ENCODE data around the gene ARL4D.
A peak's percentile ranks its signal among the peaks of the same experiment; 100 is the strongest.

ARL4D gene, protein sequence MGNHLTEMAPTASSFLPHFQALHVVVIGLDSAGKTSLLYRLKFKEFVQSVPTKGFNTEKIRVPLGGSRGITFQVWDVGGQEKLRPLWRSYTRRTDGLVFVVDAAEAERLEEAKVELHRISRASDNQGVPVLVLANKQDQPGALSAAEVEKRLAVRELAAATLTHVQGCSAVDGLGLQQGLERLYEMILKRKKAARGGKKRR

DNA sequence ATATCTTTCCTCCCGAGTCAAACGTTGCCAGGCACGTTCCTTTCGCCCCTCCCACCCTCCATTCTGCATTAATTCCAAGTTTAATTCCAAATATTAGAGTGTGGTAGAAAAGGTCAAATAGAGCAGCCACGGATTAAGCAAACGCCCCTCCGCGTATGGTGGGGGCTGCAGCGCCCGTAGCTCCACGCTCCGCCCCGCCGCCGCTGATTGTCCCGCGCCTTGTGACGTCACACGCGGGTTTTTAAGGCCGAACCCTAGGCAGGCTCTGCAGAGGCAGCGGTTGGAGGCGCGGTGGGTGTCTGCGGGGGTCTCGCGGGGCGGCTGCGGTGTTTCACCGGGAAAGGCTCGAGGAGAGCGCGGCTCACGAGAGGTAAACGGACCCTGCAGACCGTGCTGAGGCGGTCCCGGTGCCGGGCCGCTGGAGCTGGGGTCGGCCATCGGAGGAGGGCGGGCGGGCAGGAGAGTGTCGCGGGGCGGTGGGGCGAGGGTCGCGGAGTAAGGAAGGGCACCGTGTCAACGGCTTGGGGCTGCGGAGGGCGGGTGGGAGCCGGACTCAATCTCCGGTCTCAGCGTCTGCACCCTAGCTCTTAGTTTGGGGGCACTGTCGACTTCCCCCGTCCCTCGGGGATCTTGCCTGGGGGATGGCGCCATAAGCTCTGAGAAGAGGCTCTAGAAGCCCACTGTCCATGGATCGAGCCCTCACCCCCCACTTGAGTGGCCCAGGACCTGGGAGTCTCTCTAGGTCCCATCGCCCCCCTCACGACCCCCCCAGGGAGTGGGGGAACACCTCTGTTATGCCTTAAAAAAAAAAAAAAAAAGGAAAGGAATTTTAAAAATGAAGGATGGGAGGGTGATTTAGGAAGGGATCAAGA, at the start of gene ARL4D:
Gene ARL4D (plus strand): TSS at position 270 of the 872 bp plus-strand sequence. CDS start 740 bp downstream, outside the sequence.
- H3K4me3 ChIP-seq (ENCODE audit: low read length), result peak within 1 kb of the TSS; percentile 77
- DNase-seq (ENCODE audit: low read depth), result peak; percentile 46
- TF ChIP-seq, protein P1, sequence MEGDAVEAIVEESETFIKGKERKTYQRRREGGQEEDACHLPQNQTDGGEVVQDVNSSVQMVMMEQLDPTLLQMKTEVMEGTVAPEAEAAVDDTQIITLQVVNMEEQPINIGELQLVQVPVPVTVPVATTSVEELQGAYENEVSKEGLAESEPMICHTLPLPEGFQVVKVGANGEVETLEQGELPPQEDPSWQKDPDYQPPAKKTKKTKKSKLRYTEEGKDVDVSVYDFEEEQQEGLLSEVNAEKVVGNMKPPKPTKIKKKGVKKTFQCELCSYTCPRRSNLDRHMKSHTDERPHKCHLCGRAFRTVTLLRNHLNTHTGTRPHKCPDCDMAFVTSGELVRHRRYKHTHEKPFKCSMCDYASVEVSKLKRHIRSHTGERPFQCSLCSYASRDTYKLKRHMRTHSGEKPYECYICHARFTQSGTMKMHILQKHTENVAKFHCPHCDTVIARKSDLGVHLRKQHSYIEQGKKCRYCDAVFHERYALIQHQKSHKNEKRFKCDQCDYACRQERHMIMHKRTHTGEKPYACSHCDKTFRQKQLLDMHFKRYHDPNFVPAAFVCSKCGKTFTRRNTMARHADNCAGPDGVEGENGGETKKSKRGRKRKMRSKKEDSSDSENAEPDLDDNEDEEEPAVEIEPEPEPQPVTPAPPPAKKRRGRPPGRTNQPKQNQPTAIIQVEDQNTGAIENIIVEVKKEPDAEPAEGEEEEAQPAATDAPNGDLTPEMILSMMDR (conservative IDR thresholded peaks at IDR 0.05; ENCODE audit: low read depth, low read length), result no peak

DNA sequence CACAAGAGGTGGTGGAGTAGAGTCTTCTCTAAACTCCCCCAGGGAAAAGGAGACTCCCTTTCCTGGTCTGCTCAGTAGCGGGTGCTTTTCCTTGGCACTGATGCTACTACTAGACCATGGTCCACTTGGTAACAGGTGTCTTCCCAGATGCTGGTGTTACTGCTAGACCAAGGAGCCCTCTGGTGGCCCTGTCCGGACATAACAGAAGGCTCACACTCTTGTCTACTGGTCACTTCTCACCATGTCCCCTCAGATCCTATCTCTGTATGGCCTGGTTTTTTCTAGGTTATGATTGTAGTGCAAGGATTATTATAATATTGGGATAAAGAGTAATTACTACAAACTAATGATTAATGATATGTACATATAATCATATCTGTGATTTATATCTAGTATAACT, 49.7 kb upstream of the ARL4D start:
- TF ChIP-seq, protein P1 (conservative IDR thresholded peaks at IDR 0.05; ENCODE audit: low read depth, low read length), result no peak
- no peak for DNase-seq (ENCODE audit: low read depth)
- no peak overlapping the region for H3K4me3 ChIP-seq (ENCODE audit: low read length)

DNA sequence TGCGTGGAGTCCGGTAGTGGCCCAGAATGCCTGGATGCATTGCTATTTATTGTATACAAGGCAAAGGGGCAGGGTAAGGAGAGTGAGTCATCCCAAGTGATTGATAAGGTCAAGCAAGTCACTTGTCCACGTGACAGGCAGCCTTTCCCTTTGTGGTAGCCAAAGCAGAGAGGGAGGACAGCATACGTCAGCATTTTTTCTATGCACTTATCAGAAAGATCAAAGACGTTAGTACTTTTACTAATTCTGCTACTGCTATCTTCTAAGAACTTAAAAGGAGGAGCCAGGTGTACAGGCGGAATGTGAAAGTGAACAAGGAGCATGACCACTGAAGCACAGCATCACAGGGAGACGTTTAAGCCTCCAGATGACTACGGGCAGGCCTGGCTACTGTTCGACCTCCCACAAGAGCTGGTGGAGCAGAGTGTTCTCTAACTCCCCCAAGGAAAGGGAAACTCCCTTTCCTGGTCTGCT, 47.9 kb upstream of the ARL4D start:
- DNase-seq (ENCODE audit: low read depth), result no peak
- TF ChIP-seq, protein P1 (conservative IDR thresholded peaks at IDR 0.05; ENCODE audit: low read depth, low read length), result no peak
- no peak overlapping the region for H3K4me3 ChIP-seq (ENCODE audit: low read length)

DNA sequence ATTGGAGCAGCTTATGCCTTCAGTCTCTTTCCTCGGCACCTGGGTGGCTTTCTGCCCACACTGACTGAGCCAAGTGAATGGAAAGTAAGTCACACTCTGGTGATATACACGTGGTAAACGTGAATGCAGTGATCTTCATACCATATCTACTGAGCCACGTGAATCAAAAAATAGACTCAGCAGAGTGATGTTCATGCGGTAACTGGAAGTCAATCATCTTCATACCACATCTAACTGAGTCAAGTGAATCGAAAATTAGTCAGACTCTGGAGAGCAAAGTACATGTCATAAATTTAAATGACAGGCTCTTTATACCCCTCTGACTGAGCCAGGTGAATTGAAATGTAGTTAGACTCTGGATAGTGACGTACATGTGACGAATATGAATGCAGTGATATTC, 47.1 kb upstream of the ARL4D start:
- no peak overlapping the region for H3K4me3 ChIP-seq (ENCODE audit: low read length)
- TF ChIP-seq, protein P1 (conservative IDR thresholded peaks at IDR 0.05; ENCODE audit: low read depth, low read length), result no peak
- no peak for DNase-seq (ENCODE audit: low read depth)

DNA sequence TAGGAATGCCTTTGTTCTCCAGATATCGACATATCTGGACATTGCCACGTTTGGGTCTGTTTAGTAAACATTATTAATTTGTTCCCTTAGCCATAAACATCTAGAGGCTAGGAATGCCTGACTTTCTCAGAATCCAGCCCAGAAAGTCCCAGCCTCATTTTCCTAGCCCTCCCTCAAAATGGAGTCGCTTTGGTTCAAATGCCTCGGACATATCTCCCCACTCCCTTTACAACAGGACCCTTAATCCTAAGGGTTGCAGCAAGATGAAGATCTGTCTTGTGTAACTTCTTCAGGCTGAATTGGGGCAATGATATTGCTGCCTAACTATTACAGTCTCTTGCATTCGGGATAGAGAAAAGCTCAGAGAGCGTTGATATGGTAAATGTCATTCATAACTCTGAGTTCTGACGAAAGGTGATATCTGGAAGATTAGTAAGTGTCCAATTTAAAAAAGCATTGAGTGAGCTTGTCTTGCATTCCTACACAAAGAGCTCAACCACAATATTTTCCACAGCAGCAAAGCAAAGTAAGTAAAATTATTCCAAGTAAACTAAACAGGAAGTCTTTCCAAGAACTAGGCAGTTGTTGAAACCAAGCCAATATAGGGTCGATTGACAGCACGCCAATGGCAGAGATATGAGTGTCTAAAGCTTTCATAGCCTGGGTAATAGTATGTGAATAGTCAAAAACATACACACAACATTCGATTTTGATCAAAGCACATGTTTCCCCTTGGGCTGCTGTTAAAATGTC, 46.0 kb upstream of the ARL4D start:
- no peak overlapping the region for H3K4me3 ChIP-seq (ENCODE audit: low read length)
- DNase-seq (ENCODE audit: low read depth), result no peak
- TF ChIP-seq, protein P1 (conservative IDR thresholded peaks at IDR 0.05; ENCODE audit: low read depth, low read length), result no peak

DNA sequence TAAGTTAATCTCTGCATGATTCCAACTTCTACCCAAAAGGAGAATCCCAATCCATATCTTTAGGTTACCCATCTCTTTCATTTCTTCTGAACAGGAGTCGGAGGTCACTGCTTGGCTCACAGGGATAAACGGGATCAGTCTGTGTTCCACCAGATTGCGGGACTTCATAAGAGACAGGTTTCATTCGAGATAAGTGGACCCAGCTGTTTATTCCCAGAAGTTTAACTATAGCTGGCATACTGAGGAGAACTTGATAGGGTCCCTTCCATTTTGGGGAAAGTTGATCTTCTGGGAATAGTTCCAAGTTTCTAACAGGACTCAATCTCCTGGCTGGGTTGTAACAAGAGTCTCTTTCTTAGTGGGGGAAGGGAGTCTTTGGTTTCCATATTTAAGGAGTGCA, 45.4 kb upstream of the ARL4D start:
- TF ChIP-seq, protein P1 (conservative IDR thresholded peaks at IDR 0.05; ENCODE audit: low read depth, low read length), result no peak
- no peak overlapping the region for H3K4me3 ChIP-seq (ENCODE audit: low read length)
- DNase-seq (ENCODE audit: low read depth), result no peak

All from retinal pigment epithelial cell (primary cell).